K562 (cell line): ENCODE data around the gene IGF1R. TPM values are rescaled to one million over a fixed set of nuclear protein-coding genes. Genes with fewer than 3 reads are reported as not detected.

Experiments used
- ATAC-seq: fragments of 200-7000 bp; cut with Tn5 transposase; 3 replicates; pipeline ENCODE4 v1.9.1; 2020; ENCODE audit warnings: moderate library complexity
- BruUV-seq: library from RNA; stranded (reverse); fragments of 400-500 nt; replicated peaks from 2 replicates; lab custom pipeline; 2021; lab: Mats Ljungman, UMichigan
- CTCF ChIA-PET: fragments of 300-600 bp; formaldehyde crosslinking; extraction: SDS; loops from one replicate; lab custom pipeline; 2021; ENCODE audit warnings: low intra/inter-chr PET ratio; lab: Yijun Ruan, JAX
- POLR2A ChIA-PET: fragments of 300-600, 350-650 bp; sonication (Branson Sonifier 250); formaldehyde crosslinking; extraction: SDS; loops from one replicate; lab custom pipeline; 2021; ENCODE audit warnings: antibody characterized with exemption, inconsistent platforms; lab: Yijun Ruan, JAX
- DNase-seq, 4 experiments: peaks; one replicate each; pipeline versions ENCODE4 v3.0.0 to v3.0.0-alpha.2; 2011 to 2018; ENCODE audit warnings: low spot score in 3 of 4, mixed read lengths in 3 of 4; ENCODE audit errors: extremely low read depth in 1 of 4
- FAIRE-seq: peaks from 2 replicates; lab custom pipeline; 2011; peaks lifted over from hg19 to GRCh38; lab: Jason Lieb, UNC
- H2AFZ ChIP-seq: 2 replicates; pipeline ENCODE4 v1.6.0; 2011; ENCODE audit warnings: low read depth, low read length, control low read depth, inconsistent platforms
- H3K27ac ChIP-seq: fragments of 200-600 bp; 3 replicates; pipeline ENCODE4 v1.8.0; 2011; ENCODE audit warnings: low read depth, mild to moderate bottlenecking, control low read depth, inconsistent platforms, low read length, moderate library complexity, mixed read lengths; ENCODE audit errors: extremely low read depth
- H3K27me3 ChIP-seq, 2 experiments: fragments of 300-600 bp in 1 of 2; 2 replicates in 1 of 2; 3 replicates in 1 of 2; pipeline versions ENCODE4 v1.6.0 to v1.8.0; 2011; ENCODE audit warnings: inconsistent platforms in 2 of 2, low read length in 2 of 2, mild to moderate bottlenecking in 1 of 2, mixed read lengths in 1 of 2, moderate library complexity in 1 of 2; ENCODE audit not compliant: control insufficient read depth in 2 of 2, insufficient read depth in 2 of 2
- H3K36me3 ChIP-seq: fragments of 300-600 bp; 3 replicates; pipeline ENCODE4 v1.8.0; 2011; ENCODE audit warnings: mild to moderate bottlenecking, low read length, inconsistent platforms; ENCODE audit not compliant: control insufficient read depth, insufficient read depth
- H3K4me1 ChIP-seq, 2 experiments: fragments of 200-600 bp in 1 of 2; replicated peaks in 1 of 2; 2 replicates in 1 of 2; 3 replicates in 1 of 2; pipeline versions ENCODE4 v1.5.1 to v1.8.0; 2011; ENCODE audit warnings: inconsistent platforms in 2 of 2, low read length in 2 of 2, mild to moderate bottlenecking in 1 of 2, mixed read lengths in 1 of 2, moderate library complexity in 1 of 2; ENCODE audit not compliant: control insufficient read depth in 2 of 2, insufficient read depth in 2 of 2
- H3K4me2 ChIP-seq: 2 replicates; pipeline ENCODE4 v1.6.1; 2011; ENCODE audit warnings: low read length, control low read depth, inconsistent platforms, mixed read lengths; ENCODE audit not compliant: insufficient read depth
- H3K4me3 ChIP-seq: fragments of 200-600 bp; sonication (generic), shearing (Covaris generic); 2 replicates; pipeline ENCODE4 v1.5.1; 2016; ENCODE audit warnings: control low read depth, inconsistent platforms
- H3K79me2 ChIP-seq: fragments of 200-600 bp; 3 replicates; pipeline ENCODE4 v1.8.0; 2011; ENCODE audit warnings: low read length, inconsistent platforms; ENCODE audit not compliant: control insufficient read depth, insufficient read depth
- H3K9ac ChIP-seq, 2 experiments: 2 replicates each; pipeline versions ENCODE4 v1.6.0 to v1.6.1; 2011; ENCODE audit warnings: low read depth in 2 of 2, low read length in 2 of 2, control low read depth in 1 of 2, inconsistent platforms in 1 of 2, mild to moderate bottlenecking in 1 of 2, mixed read lengths in 1 of 2; ENCODE audit not compliant: insufficient read depth in 1 of 2
- H3K9me1 ChIP-seq: one replicate; pipeline ENCODE4 v1.6.0; 2011; ENCODE audit warnings: inconsistent platforms, mild to moderate bottlenecking, low read length, moderate library complexity; ENCODE audit not compliant: control insufficient read depth, insufficient read depth
- H3K9me3 ChIP-seq: replicated peaks from 2 replicates; pipeline ENCODE4 v1.5.1; 2011; ENCODE audit warnings: low read depth, low read length, inconsistent platforms; ENCODE audit not compliant: control insufficient read depth, insufficient read depth
- H4K20me1 ChIP-seq: replicated peaks from 2 replicates; pipeline ENCODE4 v1.6.1; 2011; ENCODE audit warnings: low read length, inconsistent platforms, mixed read lengths; ENCODE audit not compliant: control insufficient read depth, insufficient read depth
- BACH1 ChIP-seq: fragments of 200-800 bp; sonication (Bioruptor generic); IDR thresholded peaks from 2 replicates; pipeline ENCODE4 v1.6.1; 2016; ENCODE audit warnings: missing genetic modification characterization, missing compliant biosample characterization
- BCL6 ChIP-seq: fragments of 250-450 bp; sonication (Bioruptor Pico); IDR thresholded peaks from 2 replicates; pipeline ENCODE4 v1.4.0; 2020
- CREBBP ChIP-seq: IDR thresholded peaks from one replicate; pipeline ENCODE4 v1.6.1; 2012; ENCODE audit warnings: low read depth, mild to moderate bottlenecking, control low read depth, inconsistent platforms, low read length
- MTF1 ChIP-seq: fragments of 250-450 bp; sonication (Bioruptor Pico); IDR thresholded peaks from 2 replicates; pipeline ENCODE4 v1.9.0; 2021; ENCODE audit warnings: moderate library complexity, mild to moderate bottlenecking, inconsistent platforms, borderline replicate concordance
- RAD51 ChIP-seq: fragments of 450-650 bp; IDR thresholded peaks from 2 replicates; pipeline ENCODE4 v1.7.1; 2016; ENCODE audit warnings: low read depth, mild to moderate bottlenecking, borderline replicate concordance
- RFX1 ChIP-seq: fragments of 450-650 bp; IDR thresholded peaks from 2 replicates; pipeline ENCODE4 v1.6.1; 2016; ENCODE audit warnings: mild to moderate bottlenecking, moderate library complexity
- TARDBP ChIP-seq: fragments of 450-650 bp; IDR thresholded peaks from 2 replicates; pipeline ENCODE4 v1.6.1; 2016
- THRAP3 ChIP-seq: fragments of 450-650 bp; IDR thresholded peaks from 2 replicates; pipeline ENCODE4 v1.6.1; 2016; ENCODE audit warnings: mild to moderate bottlenecking, inconsistent platforms, borderline replicate concordance
- WGBS: fragments of 100-300 bp; shearing (Covaris generic); methylation state at CpG from one replicate; pipeline ENCODE4 v1.1.6; 2016; ENCODE audit warnings: low coverage, mixed read lengths; ENCODE audit not compliant: insufficient coverage; ENCODE audit errors: missing lambda C conversion rate; 5-methylcytosine and 5-hydroxymethylcytosine counted together
- in situ Hi-C: fragments of 300-500 bp; cut with MboI; formaldehyde crosslinking; loops from 4 replicates; pipeline ENCODE4 v1.15.0; 2018; ENCODE audit warnings: inconsistent platforms, mixed read lengths
- intact Hi-C: fragments of 100-400 bp; cut with micrococcal nuclease; formaldehyde crosslinking; loops from 2 replicates; pipeline ENCODE4 v1.14.2; 2022
- polyA plus RNA-seq, 8 experiments: library from polyadenylated mRNA; depleted of rRNA in 4 of 8; stranded (reverse) in 5 of 8; unstranded in 3 of 8; fragments of >200 nt; fragmentation: Nextera tagmentation in 2 of 8; fragmentation: Illumina TruSeq in 1 of 8; extraction: Ambion mirVana in 2 of 8; extraction: Trizol in 1 of 8; gene quantifications; 2 replicates each; pipeline versions ENCODE4 v1.2.1 to v1.2.3, GENCODE V29; 2011 to 2014; ENCODE audit warnings: inconsistent platforms in 1 of 8, missing spikeins in 1 of 8
- total RNA-seq, 7 experiments: library from RNA; depleted of rRNA in 6 of 7; stranded (reverse); fragments of >200 nt in 6 of 7; fragmentation: Illumina TruSeq in 2 of 7; extraction: Trizol in 2 of 7; gene quantifications; 2 replicates each; pipeline versions ENCODE4 v1.2.1 to v1.2.3, GENCODE V29; 2011 to 2021; ENCODE audit warnings: low replicate concordance in 1 of 7
- TF ChIP-seq, protein P1 (sequence below): fragments of 450-650 bp; formaldehyde crosslinking; IDR thresholded peaks from 2 replicates; pipeline ENCODE4 v1.4.0; 2020; ENCODE audit warnings: mild to moderate bottlenecking, moderate library complexity
- TF ChIP-seq, protein P2 (sequence below): fragments of 450-650 bp; formaldehyde crosslinking; IDR thresholded peaks from 2 replicates; pipeline ENCODE4 v1.4.0; 2022; ENCODE audit warnings: mild to moderate bottlenecking, moderate library complexity
- TF ChIP-seq, protein P3 (sequence below): sonication (generic); formaldehyde crosslinking; IDR thresholded peaks from 2 replicates; pipeline ENCODE4 v1.8.0; 2022; ENCODE audit warnings: mild to moderate bottlenecking, missing genetic modification reagents, borderline replicate concordance
- TF ChIP-seq, protein P4 (sequence below): fragments of 450-650 bp; IDR thresholded peaks from 2 replicates; pipeline ENCODE4 v1.7.1; 2018; ENCODE audit warnings: mild to moderate bottlenecking, low read depth; ENCODE audit not compliant: partially characterized antibody
- TF ChIP-seq, protein P5 (sequence below): fragments of 250-450 bp; sonication (Bioruptor Pico); IDR thresholded peaks from 2 replicates; pipeline ENCODE4 v1.4.0; 2020; ENCODE audit warnings: borderline replicate concordance

The IGF1R gene
- total and polyA plus RNA-seq, 9 of the 15 experiments (the other 6 are each of a cell fraction or from before 2014, with no cell fraction given) = 0.35 to 8.0 (median 1.6) TPM

DNA sequence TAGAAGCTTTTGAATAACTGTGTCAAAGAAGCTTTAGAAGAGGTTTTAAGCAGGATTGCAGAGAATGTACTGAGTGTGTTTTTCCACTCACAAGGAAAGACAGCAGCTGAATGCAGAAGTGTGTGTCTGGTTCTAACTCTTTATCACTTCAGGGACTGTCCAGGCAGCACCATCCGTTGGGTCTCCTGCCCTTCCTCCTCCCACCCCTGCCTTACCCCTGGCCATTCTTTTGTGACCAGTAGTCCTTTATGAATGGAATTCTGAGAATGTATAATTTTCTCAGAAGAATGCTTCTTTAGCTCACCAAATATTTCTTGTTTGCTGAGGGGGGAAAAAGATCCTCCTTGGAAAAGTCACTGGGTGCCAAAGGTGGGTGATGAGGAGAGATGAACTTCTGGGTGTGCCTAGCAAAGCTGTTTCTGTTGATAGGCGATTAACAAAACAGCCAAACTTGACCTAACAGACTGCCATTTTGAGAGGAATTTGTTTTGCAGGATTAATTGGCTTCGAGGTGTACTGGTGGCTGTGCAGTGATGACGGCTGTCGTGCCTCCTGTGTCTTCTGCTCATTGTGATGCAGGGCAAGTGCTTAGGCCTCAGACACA, 70.9 kb downstream of the IGF1R start:
- intact Hi-C loops (no loop called here), in situ Hi-C loops (no loop called here)
- Histone ChIP-seq H3K9ac (no peak overlapping the region), H3K4me3 (no peak overlapping the region), H3K9me1 (no peaks in the 10 kb centered on the region), H3K4me1 (no peaks in the 10 kb centered on the region), H3K79me2 (no peaks in the 10 kb centered on the region), H3K36me3 (no peaks in the 10 kb centered on the region), H3K4me2 (no peak overlapping the region), H4K20me1 (peaks cover 37% of the 10 kb centered on the region), H3K27ac (no peak overlapping the region), H3K9me3 (no peaks in the 10 kb centered on the region), H2AFZ (no peak overlapping the region), H3K27me3 (peaks cover 7 to 54% of the 10 kb centered on the region in 2 experiments)
- DNase-seq (no peak), ATAC-seq (no peak), FAIRE-seq (no peak)
- BruUV-seq = no TSS peak
- CTCF ChIA-PET = no interaction called here
- 4% methylated on average over 5 of the region's 5 CpGs for WGBS
- POLR2A ChIA-PET = interaction anchor here (0.6 kb wide), 1 partner anchor 114 kb away, joined by 3 read pairs; no protein-coding TSS in a partner anchor
- no peak for TF ChIP-seq TARDBP
- TF ChIP-seq BCL6 (CRISPR knock-in tag) = no peak
- no peak for TF ChIP-seq CREBBP
- no peak for TF ChIP-seq THRAP3
- TF ChIP-seq RFX1 = no peak
- TF ChIP-seq, protein P1, sequence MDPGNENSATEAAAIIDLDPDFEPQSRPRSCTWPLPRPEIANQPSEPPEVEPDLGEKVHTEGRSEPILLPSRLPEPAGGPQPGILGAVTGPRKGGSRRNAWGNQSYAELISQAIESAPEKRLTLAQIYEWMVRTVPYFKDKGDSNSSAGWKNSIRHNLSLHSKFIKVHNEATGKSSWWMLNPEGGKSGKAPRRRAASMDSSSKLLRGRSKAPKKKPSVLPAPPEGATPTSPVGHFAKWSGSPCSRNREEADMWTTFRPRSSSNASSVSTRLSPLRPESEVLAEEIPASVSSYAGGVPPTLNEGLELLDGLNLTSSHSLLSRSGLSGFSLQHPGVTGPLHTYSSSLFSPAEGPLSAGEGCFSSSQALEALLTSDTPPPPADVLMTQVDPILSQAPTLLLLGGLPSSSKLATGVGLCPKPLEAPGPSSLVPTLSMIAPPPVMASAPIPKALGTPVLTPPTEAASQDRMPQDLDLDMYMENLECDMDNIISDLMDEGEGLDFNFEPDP (CRISPR knock-in tag) = no peak
- TF ChIP-seq, protein P2, sequence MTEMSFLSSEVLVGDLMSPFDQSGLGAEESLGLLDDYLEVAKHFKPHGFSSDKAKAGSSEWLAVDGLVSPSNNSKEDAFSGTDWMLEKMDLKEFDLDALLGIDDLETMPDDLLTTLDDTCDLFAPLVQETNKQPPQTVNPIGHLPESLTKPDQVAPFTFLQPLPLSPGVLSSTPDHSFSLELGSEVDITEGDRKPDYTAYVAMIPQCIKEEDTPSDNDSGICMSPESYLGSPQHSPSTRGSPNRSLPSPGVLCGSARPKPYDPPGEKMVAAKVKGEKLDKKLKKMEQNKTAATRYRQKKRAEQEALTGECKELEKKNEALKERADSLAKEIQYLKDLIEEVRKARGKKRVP (CRISPR knock-in tag) = no peak
- TF ChIP-seq, protein P3, sequence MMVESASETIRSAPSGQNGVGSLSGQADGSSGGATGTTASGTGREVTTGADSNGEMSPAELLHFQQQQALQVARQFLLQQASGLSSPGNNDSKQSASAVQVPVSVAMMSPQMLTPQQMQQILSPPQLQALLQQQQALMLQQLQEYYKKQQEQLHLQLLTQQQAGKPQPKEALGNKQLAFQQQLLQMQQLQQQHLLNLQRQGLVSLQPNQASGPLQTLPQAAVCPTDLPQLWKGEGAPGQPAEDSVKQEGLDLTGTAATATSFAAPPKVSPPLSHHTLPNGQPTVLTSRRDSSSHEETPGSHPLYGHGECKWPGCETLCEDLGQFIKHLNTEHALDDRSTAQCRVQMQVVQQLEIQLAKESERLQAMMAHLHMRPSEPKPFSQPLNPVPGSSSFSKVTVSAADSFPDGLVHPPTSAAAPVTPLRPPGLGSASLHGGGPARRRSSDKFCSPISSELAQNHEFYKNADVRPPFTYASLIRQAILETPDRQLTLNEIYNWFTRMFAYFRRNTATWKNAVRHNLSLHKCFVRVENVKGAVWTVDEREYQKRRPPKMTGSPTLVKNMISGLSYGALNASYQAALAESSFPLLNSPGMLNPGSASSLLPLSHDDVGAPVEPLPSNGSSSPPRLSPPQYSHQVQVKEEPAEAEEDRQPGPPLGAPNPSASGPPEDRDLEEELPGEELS (CRISPR knock-in tag) = no peak
- no peak for TF ChIP-seq RAD51
- TF ChIP-seq, protein P4, sequence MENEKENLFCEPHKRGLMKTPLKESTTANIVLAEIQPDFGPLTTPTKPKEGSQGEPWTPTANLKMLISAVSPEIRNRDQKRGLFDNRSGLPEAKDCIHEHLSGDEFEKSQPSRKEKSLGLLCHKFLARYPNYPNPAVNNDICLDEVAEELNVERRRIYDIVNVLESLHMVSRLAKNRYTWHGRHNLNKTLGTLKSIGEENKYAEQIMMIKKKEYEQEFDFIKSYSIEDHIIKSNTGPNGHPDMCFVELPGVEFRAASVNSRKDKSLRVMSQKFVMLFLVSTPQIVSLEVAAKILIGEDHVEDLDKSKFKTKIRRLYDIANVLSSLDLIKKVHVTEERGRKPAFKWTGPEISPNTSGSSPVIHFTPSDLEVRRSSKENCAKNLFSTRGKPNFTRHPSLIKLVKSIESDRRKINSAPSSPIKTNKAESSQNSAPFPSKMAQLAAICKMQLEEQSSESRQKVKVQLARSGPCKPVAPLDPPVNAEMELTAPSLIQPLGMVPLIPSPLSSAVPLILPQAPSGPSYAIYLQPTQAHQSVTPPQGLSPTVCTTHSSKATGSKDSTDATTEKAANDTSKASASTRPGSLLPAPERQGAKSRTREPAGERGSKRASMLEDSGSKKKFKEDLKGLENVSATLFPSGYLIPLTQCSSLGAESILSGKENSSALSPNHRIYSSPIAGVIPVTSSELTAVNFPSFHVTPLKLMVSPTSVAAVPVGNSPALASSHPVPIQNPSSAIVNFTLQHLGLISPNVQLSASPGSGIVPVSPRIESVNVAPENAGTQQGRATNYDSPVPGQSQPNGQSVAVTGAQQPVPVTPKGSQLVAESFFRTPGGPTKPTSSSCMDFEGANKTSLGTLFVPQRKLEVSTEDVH = no peak
- no peak for TF ChIP-seq BACH1 (tag)
- TF ChIP-seq, protein P5, sequence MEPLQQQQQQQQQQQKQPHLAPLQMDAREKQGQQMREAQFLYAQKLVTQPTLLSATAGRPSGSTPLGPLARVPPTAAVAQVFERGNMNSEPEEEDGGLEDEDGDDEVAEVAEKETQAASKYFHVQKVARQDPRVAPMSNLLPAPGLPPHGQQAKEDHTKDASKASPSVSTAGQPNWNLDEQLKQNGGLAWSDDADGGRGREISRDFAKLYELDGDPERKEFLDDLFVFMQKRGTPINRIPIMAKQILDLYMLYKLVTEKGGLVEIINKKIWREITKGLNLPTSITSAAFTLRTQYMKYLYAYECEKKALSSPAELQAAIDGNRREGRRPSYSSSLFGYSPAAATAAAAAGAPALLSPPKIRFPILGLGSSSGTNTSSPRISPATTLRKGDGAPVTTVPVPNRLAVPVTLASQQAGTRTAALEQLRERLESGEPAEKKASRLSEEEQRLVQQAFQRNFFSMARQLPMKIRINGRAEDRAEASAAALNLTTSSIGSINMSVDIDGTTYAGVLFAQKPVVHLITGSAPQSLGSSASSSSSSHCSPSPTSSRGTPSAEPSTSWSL (CRISPR knock-in tag) = no peak
- TF ChIP-seq MTF1 (CRISPR knock-in tag) = no peak
